ENCODE data around the gene RANBP6.

The RANBP6 gene

DNA sequence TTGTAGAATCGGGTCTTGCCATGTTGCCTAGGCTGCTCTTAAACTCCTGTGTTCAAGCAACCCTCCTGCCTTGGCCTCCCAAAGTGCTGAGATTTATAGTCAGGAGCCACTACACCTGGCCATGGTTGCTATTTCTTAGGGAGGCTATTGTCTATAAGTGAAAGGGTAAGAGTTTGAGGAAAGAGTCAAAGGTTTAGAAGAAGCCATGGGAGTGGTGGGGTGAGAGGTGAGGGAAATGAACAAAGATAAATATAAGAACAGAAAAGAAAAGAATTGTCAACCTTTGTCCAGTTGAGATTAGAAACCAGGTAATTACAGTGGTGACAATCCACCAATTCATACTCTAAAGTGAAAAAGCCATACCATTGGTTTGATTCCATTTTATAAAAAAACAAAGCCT is 32.6 kb upstream of the RANBP6 start:
- Histone ChIP-seq H3K9ac (ENCODE audit: low read length) (no peak overlapping the region), H2BK5ac (ENCODE audit: low read depth, low read length, poor library complexity) (no peak overlapping the region), H2BK12ac (ENCODE audit: low read length) (no peak overlapping the region), H3K9me3 (ENCODE audit: insufficient read depth, low read depth, low read length) (no peaks in the 10 kb centered on the region), H3K18ac (ENCODE audit: low read length) (no peak overlapping the region), H2BK120ac (ENCODE audit: insufficient read depth, low read length, poor library complexity) (no peak overlapping the region), H2AK5ac (ENCODE audit: low read length) (no peak overlapping the region), H4K12ac (ENCODE audit: low read depth, low read length) (no peak overlapping the region), H3K27ac (ENCODE audit: low read depth, low read length) (no peak overlapping the region), H3K23ac (ENCODE audit: low read length) (no peak overlapping the region), H3K4ac (ENCODE audit: low read depth, low read length) (no peak overlapping the region), H3K79me1 (ENCODE audit: low read length) (no peaks in the 10 kb centered on the region), H3K27me3 (ENCODE audit: insufficient read depth, low read length) (no peaks in the 10 kb centered on the region), H3K4me2 (ENCODE audit: low read length) (no peak overlapping the region), H3K79me2 (ENCODE audit: control insufficient read depth, insufficient read depth, low read length, poor library complexity) (no peaks in the 10 kb centered on the region), H3K4me3 (ENCODE audit: low read depth, low read length) (no peak overlapping the region), H4K91ac (ENCODE audit: low read depth, low read length) (no peak overlapping the region), H3K14ac (ENCODE audit: low read length) (no peak overlapping the region), H3K36me3 (ENCODE audit: control insufficient read depth in 1 of 2, insufficient read depth in 2 of 2, low read length in 2 of 2) (no peaks in the 10 kb centered on the region), H3K4me1 (ENCODE audit: control insufficient read depth in 1 of 2, insufficient read depth in 2 of 2, low read length in 2 of 2) (peaks cover 0 to 2% of the 10 kb centered on the region in 2 experiments), H4K8ac (ENCODE audit: low read depth, low read length) (no peak overlapping the region), H2AFZ (ENCODE audit: insufficient read depth, low read length, poor library complexity) (no peak overlapping the region)
- no peak for DNase-seq
- WGBS (ENCODE audit: extremely low coverage, insufficient coverage, insufficient read length): no CpG with 5 or more reads among the region's 1 CpG

DNA sequence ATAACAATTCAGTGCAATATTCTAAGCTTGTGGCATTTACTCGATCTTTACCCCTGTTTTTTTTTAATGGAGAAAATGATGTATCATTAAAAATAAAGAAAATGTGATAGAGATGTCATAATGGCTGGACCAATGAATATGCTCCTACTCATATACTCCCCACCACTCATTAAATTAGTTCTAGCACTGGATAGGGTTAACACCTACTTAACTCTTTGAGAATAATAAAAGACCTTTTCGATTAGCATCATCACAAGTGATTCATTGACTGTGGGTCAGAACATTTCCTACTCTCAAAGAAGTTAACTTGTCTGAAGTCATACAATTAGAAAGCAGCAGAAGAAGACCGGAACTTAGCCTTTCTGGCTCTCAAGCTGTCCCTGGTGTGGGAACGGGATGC is 31.6 kb upstream of the RANBP6 start:
- Histone ChIP-seq H2AK5ac (ENCODE audit: low read length) (no peak overlapping the region), H4K12ac (ENCODE audit: low read depth, low read length) (no peak overlapping the region), H3K27ac (ENCODE audit: low read depth, low read length) (no peak overlapping the region), H3K4me2 (ENCODE audit: low read length) (no peak overlapping the region), H4K91ac (ENCODE audit: low read depth, low read length) (no peak overlapping the region), H3K4me3 (ENCODE audit: low read depth, low read length) (no peak overlapping the region), H3K79me2 (ENCODE audit: control insufficient read depth, insufficient read depth, low read length, poor library complexity) (no peaks in the 10 kb centered on the region), H3K27me3 (ENCODE audit: insufficient read depth, low read length) (no peaks in the 10 kb centered on the region), H3K4me1 (ENCODE audit: control insufficient read depth in 1 of 2, insufficient read depth in 2 of 2, low read length in 2 of 2) (peaks cover 0 to 2% of the 10 kb centered on the region in 2 experiments), H2AFZ (ENCODE audit: insufficient read depth, low read length, poor library complexity) (no peak overlapping the region), H3K23ac (ENCODE audit: low read length) (no peak overlapping the region), H3K9ac (ENCODE audit: low read length) (no peak overlapping the region), H2BK120ac (ENCODE audit: insufficient read depth, low read length, poor library complexity) (no peak overlapping the region), H3K14ac (ENCODE audit: low read length) (no peak overlapping the region), H3K4ac (ENCODE audit: low read depth, low read length) (no peak overlapping the region), H3K79me1 (ENCODE audit: low read length) (no peaks in the 10 kb centered on the region), H3K18ac (ENCODE audit: low read length) (no peak overlapping the region), H3K36me3 (ENCODE audit: control insufficient read depth in 1 of 2, insufficient read depth in 2 of 2, low read length in 2 of 2) (no peaks in the 10 kb centered on the region), H3K9me3 (ENCODE audit: insufficient read depth, low read depth, low read length) (no peaks in the 10 kb centered on the region), H2BK12ac (ENCODE audit: low read length) (no peak overlapping the region), H4K8ac (ENCODE audit: low read depth, low read length) (no peak overlapping the region), H2BK5ac (ENCODE audit: low read depth, low read length, poor library complexity) (no peak overlapping the region)
- DNase-seq: no peak
- no CpG with 5 or more reads among the region's 4 CpGs for WGBS (ENCODE audit: extremely low coverage, insufficient coverage, insufficient read length)

DNA sequence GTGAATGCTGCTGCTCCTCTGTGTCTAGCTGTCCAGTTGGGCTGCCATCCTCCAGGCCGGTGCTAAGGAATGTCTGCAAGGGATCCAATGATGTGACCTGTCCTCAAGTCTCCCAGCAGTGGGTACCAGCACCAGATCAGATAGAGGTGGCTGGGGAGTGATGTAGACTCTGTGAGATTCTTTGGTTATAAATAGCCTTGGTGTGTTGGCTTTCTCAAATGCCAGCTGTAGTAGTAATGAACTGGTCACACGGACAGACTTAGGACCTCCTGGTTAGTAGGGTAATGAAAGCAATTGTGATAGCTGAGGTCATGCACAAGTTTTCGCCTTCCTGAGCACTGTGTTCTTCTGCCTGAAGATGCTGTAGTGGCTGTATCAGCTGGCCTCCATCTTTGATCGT is 29.9 kb upstream of the RANBP6 start:
- Histone ChIP-seq H3K18ac (ENCODE audit: low read length) (no peak overlapping the region), H3K4me1 (ENCODE audit: control insufficient read depth in 1 of 2, insufficient read depth in 2 of 2, low read length in 2 of 2) (peaks cover 0 to 2% of the 10 kb centered on the region in 2 experiments), H3K4me2 (ENCODE audit: low read length) (no peak overlapping the region), H3K27me3 (ENCODE audit: insufficient read depth, low read length) (no peaks in the 10 kb centered on the region), H3K9ac (ENCODE audit: low read length) (no peak overlapping the region), H2BK12ac (ENCODE audit: low read length) (no peak overlapping the region), H4K8ac (ENCODE audit: low read depth, low read length) (no peak overlapping the region), H3K79me2 (ENCODE audit: control insufficient read depth, insufficient read depth, low read length, poor library complexity) (no peaks in the 10 kb centered on the region), H2BK5ac (ENCODE audit: low read depth, low read length, poor library complexity) (no peak overlapping the region), H3K36me3 (ENCODE audit: control insufficient read depth in 1 of 2, insufficient read depth in 2 of 2, low read length in 2 of 2) (no peaks in the 10 kb centered on the region), H4K12ac (ENCODE audit: low read depth, low read length) (no peak overlapping the region), H3K79me1 (ENCODE audit: low read length) (no peaks in the 10 kb centered on the region), H3K14ac (ENCODE audit: low read length) (no peak overlapping the region), H2AFZ (ENCODE audit: insufficient read depth, low read length, poor library complexity) (no peak overlapping the region), H3K4ac (ENCODE audit: low read depth, low read length) (no peak overlapping the region), H3K4me3 (ENCODE audit: low read depth, low read length) (no peak overlapping the region), H2AK5ac (ENCODE audit: low read length) (no peak overlapping the region), H4K91ac (ENCODE audit: low read depth, low read length) (no peak overlapping the region), H3K27ac (ENCODE audit: low read depth, low read length) (no peak overlapping the region), H3K9me3 (ENCODE audit: insufficient read depth, low read depth, low read length) (no peaks in the 10 kb centered on the region), H2BK120ac (ENCODE audit: insufficient read depth, low read length, poor library complexity) (no peak overlapping the region), H3K23ac (ENCODE audit: low read length) (no peak overlapping the region)
- DNase-seq: no peak
- no CpG with 5 or more reads among the region's 4 CpGs for WGBS (ENCODE audit: extremely low coverage, insufficient coverage, insufficient read length)

DNA sequence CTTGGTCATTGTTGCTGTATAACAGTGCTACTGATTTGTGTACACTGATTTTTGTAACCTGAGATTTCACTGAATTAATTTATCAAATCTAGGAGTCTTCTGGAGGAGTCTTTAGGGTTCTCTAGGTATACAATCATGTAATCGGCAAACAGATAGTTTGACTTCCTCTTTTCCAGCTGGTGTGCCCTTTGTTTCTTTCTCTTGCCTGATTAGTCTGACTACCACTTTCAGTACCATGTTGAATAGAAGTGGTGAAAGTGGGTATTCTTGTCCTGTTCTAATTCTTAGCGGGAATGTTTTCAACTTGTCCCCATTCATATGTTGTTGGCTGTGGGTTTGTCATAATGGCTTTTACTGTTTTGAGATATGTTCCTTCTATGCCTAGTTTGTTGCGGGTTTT is 24.7 kb upstream of the RANBP6 start:
- H4K12ac ChIP-seq (ENCODE audit: low read depth, low read length): no peak overlapping the region
- no peak overlapping the region for H2BK120ac ChIP-seq (ENCODE audit: insufficient read depth, low read length, poor library complexity)
- no peak overlapping the region for H2AK5ac ChIP-seq (ENCODE audit: low read length)
- no peak overlapping the region for H3K4me2 ChIP-seq (ENCODE audit: low read length)
- H3K79me2 ChIP-seq (ENCODE audit: control insufficient read depth, insufficient read depth, low read length, poor library complexity): no peaks in the 10 kb centered on the region
- H3K9ac ChIP-seq (ENCODE audit: low read length): no peak overlapping the region
- no peak overlapping the region for H2AFZ ChIP-seq (ENCODE audit: insufficient read depth, low read length, poor library complexity)
- no CpG with 5 or more reads among the region's 3 CpGs for WGBS (ENCODE audit: extremely low coverage, insufficient coverage, insufficient read length)
- H3K4ac ChIP-seq (ENCODE audit: low read depth, low read length): no peak overlapping the region
- no peak overlapping the region for H3K14ac ChIP-seq (ENCODE audit: low read length)
- H3K9me3 ChIP-seq (ENCODE audit: insufficient read depth, low read depth, low read length): peaks cover under 1% of the 10 kb centered on the region
- H3K23ac ChIP-seq (ENCODE audit: low read length): no peak overlapping the region
- no peak overlapping the region for H2BK5ac ChIP-seq (ENCODE audit: low read depth, low read length, poor library complexity)
- no peaks in the 10 kb centered on the region for H3K36me3 ChIP-seq (ENCODE audit: control insufficient read depth in 1 of 2, insufficient read depth in 2 of 2, low read length in 2 of 2)
- no peaks in the 10 kb centered on the region for H3K4me1 ChIP-seq (ENCODE audit: control insufficient read depth in 1 of 2, insufficient read depth in 2 of 2, low read length in 2 of 2)
- no peak overlapping the region for H3K27ac ChIP-seq (ENCODE audit: low read depth, low read length)
- no peaks in the 10 kb centered on the region for H3K79me1 ChIP-seq (ENCODE audit: low read length)
- no peak overlapping the region for H2BK12ac ChIP-seq (ENCODE audit: low read length)
- H3K4me3 ChIP-seq (ENCODE audit: low read depth, low read length): no peak overlapping the region
- DNase-seq: no peak
- no peak overlapping the region for H4K91ac ChIP-seq (ENCODE audit: low read depth, low read length)
- no peak overlapping the region for H3K18ac ChIP-seq (ENCODE audit: low read length)
- H4K8ac ChIP-seq (ENCODE audit: low read depth, low read length): no peak overlapping the region
- H3K27me3 ChIP-seq (ENCODE audit: insufficient read depth, low read length): no peaks in the 10 kb centered on the region
